SK-N-DZ (cell line): ENCODE data around the gene RAB3D.
"Not testable (repeated sequence)": the region's sequence is repeated elsewhere in the genome, so short reads cannot be mapped to it uniquely, and the experiment has no call there.

Experiments
- DNase-seq: peaks from one replicate; pipeline ENCODE4 v3.0.0-alpha.2; 2015; ENCODE audit warnings: low spot score

The RAB3D gene

GRCh38 chr19:11338569-11339253, 746 bp downstream of the RAB3D start:
- no peak for DNase-seq

GRCh38 chr19:11338121-11338520, 1.3 kb downstream of the RAB3D start:
- no peak for DNase-seq

- no peak for DNase-seq
Observed at GRCh38 chr19:11337080-11337479, 2.4 kb downstream of the RAB3D start.

GRCh38 chr19:11335449-11336146, 3.9 kb downstream of the RAB3D start:
- DNase-seq = no peak

- not testable (repeated sequence) for DNase-seq
Observed at GRCh38 chr19:11333838-11334237, 5.6 kb downstream of the RAB3D start.

- no peak for DNase-seq
Observed at GRCh38 chr19:11332822-11333221, 6.6 kb downstream of the RAB3D start.

GRCh38 chr19:11331502-11331901, 8.0 kb downstream of the RAB3D start:
- no peak for DNase-seq

- DNase-seq = no peak
Observed at GRCh38 chr19:11330127-11330526, 9.3 kb downstream of the RAB3D start.

- DNase-seq = no peak
Observed at GRCh38 chr19:11325544-11325943, 13.9 kb downstream of the RAB3D start.

GRCh38 chr19:11324748-11325389, 14.6 kb downstream of the RAB3D start:
- DNase-seq = no peak

GRCh38 chr19:11324079-11324661, 15.3 kb downstream of the RAB3D start:
- DNase-seq = peak; percentile 28

GRCh38 chr19:11323601-11324078, 15.8 kb downstream of the RAB3D start:
- no peak for DNase-seq

- DNase-seq = no peak
Observed at GRCh38 chr19:11322269-11323024, 17.0 kb downstream of the RAB3D start.

- DNase-seq = no peak
Observed at GRCh38 chr19:11321191-11322126, 18.0 kb downstream of the RAB3D start.

GRCh38 chr19:11320278-11320995, 19.0 kb downstream of the RAB3D start:
- DNase-seq = not testable (repeated sequence)

GRCh38 chr19:11306337-11306736, 33.1 kb downstream of the RAB3D start:
- DNase-seq = no peak

GRCh38 chr19:11304936-11305335, 34.5 kb downstream of the RAB3D start:
- no peak for DNase-seq

- no peak for DNase-seq
Observed at GRCh38 chr19:11300811-11301120, 38.7 kb downstream of the RAB3D start.

- DNase-seq = no peak
Observed at GRCh38 chr19:11299946-11300810, 39.3 kb downstream of the RAB3D start.
